ENCODE measurements around the gene TMEM94. TPM values are rescaled to one million over a fixed set of nuclear protein-coding genes. Genes with fewer than 3 reads are reported as not detected.

The TMEM94 gene
- total RNA-seq, 1 experiment from 2014 or later = 129 TPM

GRCh38 chr17:75544250-75544649 is 87.8 kb downstream of the TMEM94 start:
- TF ChIP-seq REST (IDR thresholded peaks at IDR 0.05; ENCODE audit: insufficient read depth in 1 of 2, low read depth in 2 of 2, low read length in 1 of 2) (no peak), SIN3A (IDR thresholded peaks at IDR 0.05; ENCODE audit: borderline replicate concordance, insufficient read depth, low read depth, low read length) (no peak), POLR2AphosphoS5 (IDR thresholded peaks at IDR 0.05; ENCODE audit: low read depth, low read length) (no peak), TCF7L2 (IDR thresholded peaks at IDR 0.05; ENCODE audit: low read depth, low read length) (no peak), CTCF (IDR thresholded peaks at IDR 0.05) (no peak)
- DNase-seq (ENCODE audit: low read depth, low spot score) = no peak

GRCh38 chr17:75546181-75546580 is 89.7 kb downstream of the TMEM94 start:
- Histone ChIP-seq H3K27ac (ENCODE audit: low read length) (no peak overlapping the region), H3K36me3 (ENCODE audit: control insufficient read depth, insufficient read depth, low read length) (no peaks in the 10 kb centered on the region), H3K27me3 (ENCODE audit: control insufficient read depth, insufficient read depth, low read length) (no peaks in the 10 kb centered on the region), H3K9me3 (ENCODE audit: control insufficient read depth, insufficient read depth, low read depth, low read length) (no peaks in the 10 kb centered on the region), H3K4me3 (ENCODE audit: low read depth in 2 of 2, low read length in 2 of 2) (no peak overlapping the region), H3K4me1 (ENCODE audit: control insufficient read depth, insufficient read depth, low read length) (peaks cover 22% of the 10 kb centered on the region)
- TF ChIP-seq TCF7L2 (IDR thresholded peaks at IDR 0.05; ENCODE audit: low read depth, low read length) (no peak), CTCF (IDR thresholded peaks at IDR 0.05) (no peak), REST (IDR thresholded peaks at IDR 0.05; ENCODE audit: insufficient read depth in 1 of 2, low read depth in 2 of 2, low read length in 1 of 2) (no peak), POLR2AphosphoS5 (IDR thresholded peaks at IDR 0.05; ENCODE audit: low read depth, low read length) (no peak), SIN3A (IDR thresholded peaks at IDR 0.05; ENCODE audit: borderline replicate concordance, insufficient read depth, low read depth, low read length) (no peak)
- in situ Hi-C loops (cut with HindIII; ENCODE audit: low pct_unique_long_range_greater_than_20kb, low sequenced_read_pairs) = no loop called here
- DNase-seq (ENCODE audit: low read depth, low spot score) = no peak
- CTCF ChIA-PET = no interaction called here
- no peak for ATAC-seq
- POLR2A ChIA-PET = no interaction called here
- intact Hi-C loops (cut with micrococcal nuclease; ENCODE audit: unreplicated experiment) = no loop called here
- no TSS peak for BruUV-seq (replicated peaks)

More at GRCh38 chr17:75544250-75544649, 87.8 kb downstream of the TMEM94 start:
- Histone ChIP-seq H3K9me3 (ENCODE audit: control insufficient read depth, insufficient read depth, low read depth, low read length) (no peaks in the 10 kb centered on the region), H3K36me3 (ENCODE audit: control insufficient read depth, insufficient read depth, low read length) (no peaks in the 10 kb centered on the region), H3K27ac (ENCODE audit: low read length) (0 out of 2 replicates have a peak overlapping the region, but pooled peaks have one; percentile 6), H3K4me3 (ENCODE audit: low read depth in 2 of 2, low read length in 2 of 2) (no peak overlapping the region), H3K27me3 (ENCODE audit: control insufficient read depth, insufficient read depth, low read length) (no peaks in the 10 kb centered on the region), H3K4me1 (ENCODE audit: control insufficient read depth, insufficient read depth, low read length) (peaks cover 29% of the 10 kb centered on the region)
- ChIA-PET POLR2A (interaction anchor here (0.6 kb wide), 1 partner anchor 24 kb away, joined by 10 read pairs; no protein-coding TSS in a partner anchor), CTCF (no interaction called here)
- intact Hi-C loops (cut with micrococcal nuclease; ENCODE audit: unreplicated experiment) = no loop called here
- in situ Hi-C loops (cut with HindIII; ENCODE audit: low pct_unique_long_range_greater_than_20kb, low sequenced_read_pairs) = no loop called here
- no peak for ATAC-seq
- no TSS peak for BruUV-seq (replicated peaks)
